ENCODE measurements around the gene MPC2. TPM values are rescaled to one million over a fixed set of nuclear protein-coding genes. Genes with fewer than 3 reads are reported as not detected.

The MPC2 gene
- total and polyA plus RNA-seq, 3 donors from 2014 or later, result 106 to 596 (median 185) TPM

- no peak overlapping the region for H3K4me3 ChIP-seq
- H3K27ac ChIP-seq, result no peak overlapping the region
- no peaks in the 10 kb centered on the region for H3K9me3 ChIP-seq
- no peaks in the 10 kb centered on the region for H3K36me3 ChIP-seq (ENCODE audit: low read depth, missing control alignments)
- intact Hi-C loops (cut with DNase I; ENCODE audit: low total_unique reads), result no loop called here
- no peak for DNase-seq
- H3K27me3 ChIP-seq, result no peaks in the 10 kb centered on the region
- peaks cover 4% of the 10 kb centered on the region for H3K4me1 ChIP-seq
- TF ChIP-seq CTCF (IDR thresholded peaks at IDR 0.05) (no peak), POLR2A (IDR thresholded peaks at IDR 0.05) (no peak)
- WGBS, 2 donors, result 81 to 94% methylated on average over 2 of the region's 2 CpGs
These were observed 12.2 kb downstream of the MPC2 start for GRCh38 chr1:167924543-167925231.

GRCh38 chr1:167924102-167924501 is 12.8 kb downstream of the MPC2 start:
- no peaks in the 10 kb centered on the region for H3K9me3 ChIP-seq
- H3K27me3 ChIP-seq, result no peaks in the 10 kb centered on the region
- intact Hi-C loops (cut with DNase I; ENCODE audit: low total_unique reads), result no loop called here
- H3K4me3 ChIP-seq, result no peak overlapping the region
- no peaks in the 10 kb centered on the region for H3K36me3 ChIP-seq (ENCODE audit: low read depth, missing control alignments)
- H3K4me1 ChIP-seq, result peaks cover 4% of the 10 kb centered on the region
- no peak for DNase-seq
- no peak overlapping the region for H3K27ac ChIP-seq
- WGBS, 2 donors, result 79 to 84% methylated on average over 2 of the region's 2 CpGs
- TF ChIP-seq CTCF (IDR thresholded peaks at IDR 0.05) (no peak), POLR2A (IDR thresholded peaks at IDR 0.05) (no peak)

GRCh38 chr1:167923324-167924056 is 13.4 kb downstream of the MPC2 start:
- Histone ChIP-seq H3K9me3 (no peaks in the 10 kb centered on the region), H3K27me3 (no peaks in the 10 kb centered on the region), H3K27ac (no peak overlapping the region), H3K4me1 (peaks cover 4% of the 10 kb centered on the region), H3K36me3 (ENCODE audit: low read depth, missing control alignments) (no peaks in the 10 kb centered on the region), H3K4me3 (no peak overlapping the region)
- TF ChIP-seq CTCF (IDR thresholded peaks at IDR 0.05), result no peak
- no peak for TF ChIP-seq POLR2A (IDR thresholded peaks at IDR 0.05)
- 92% methylated on average over 3 of the region's 3 CpGs for WGBS, 2 donors
- no peak for DNase-seq
- intact Hi-C loops (cut with DNase I; ENCODE audit: low total_unique reads), result no loop called here

GRCh38 chr1:167922611-167923074 is 14.2 kb downstream of the MPC2 start:
- no peak for DNase-seq
- TF ChIP-seq POLR2A (IDR thresholded peaks at IDR 0.05) (no peak), CTCF (IDR thresholded peaks at IDR 0.05) (no peak)
- WGBS, 2 donors, result 59 to 64% methylated on average over 1 of the region's 1 CpG
- intact Hi-C loops (cut with DNase I; ENCODE audit: low total_unique reads), result no loop called here
- no peak overlapping the region for H3K4me3 ChIP-seq
- H3K36me3 ChIP-seq (ENCODE audit: low read depth, missing control alignments), result no peaks in the 10 kb centered on the region
- H3K27ac ChIP-seq, result no peak overlapping the region
- peaks cover 4% of the 10 kb centered on the region for H3K4me1 ChIP-seq
- H3K27me3 ChIP-seq, result no peaks in the 10 kb centered on the region
- no peaks in the 10 kb centered on the region for H3K9me3 ChIP-seq
